GM21528 (cell line): ENCODE data around the gene JRKL.

Experiments
- ATAC-seq: cut with Tn5 transposase; IDR thresholded peaks from one replicate; pipeline ENCODE4 v1.9.1; 2021; ENCODE audit warnings: mild to moderate bottlenecking, moderate library complexity; ENCODE audit not compliant: unreplicated experiment, low FRiP score

Gene JRKL

DNA sequence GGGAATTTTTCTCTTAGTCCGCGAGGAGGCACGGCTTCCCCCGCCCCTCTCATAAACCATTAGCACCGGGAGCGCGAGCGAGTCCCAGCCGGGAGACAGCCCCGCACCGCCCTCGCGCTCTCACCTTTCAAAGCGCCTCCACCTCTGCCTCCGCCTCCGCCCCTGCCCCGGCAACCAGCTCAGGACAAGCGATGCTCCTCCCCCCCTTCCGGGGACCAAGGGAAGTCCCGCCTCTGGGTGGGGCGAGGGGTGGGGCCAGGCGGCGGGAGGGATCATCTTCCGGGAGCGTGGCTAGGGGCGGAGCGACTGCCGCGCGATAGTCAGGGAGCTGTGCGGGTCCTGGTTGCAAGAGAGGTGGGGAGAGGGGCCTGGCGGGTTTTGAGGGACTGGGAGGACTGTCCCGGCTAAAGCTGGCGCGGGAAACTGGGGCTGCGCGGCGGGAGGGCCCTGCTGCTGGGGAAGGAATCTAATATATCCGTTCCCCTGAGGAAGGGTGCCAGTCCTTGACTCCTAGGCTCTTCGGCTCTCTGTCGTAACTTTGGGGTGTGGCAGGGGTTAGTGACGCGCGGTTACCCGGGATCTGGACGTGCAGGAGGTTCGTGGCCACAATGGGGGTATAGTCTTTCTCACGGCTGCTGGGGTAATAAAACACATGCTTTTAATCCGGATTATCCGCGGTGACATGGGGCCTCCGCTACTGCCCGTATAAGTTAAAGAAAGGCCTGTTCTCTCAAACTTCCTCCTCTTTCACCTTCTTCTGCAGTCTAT, at the start of gene JRKL, which contains the start of gene CCDC82:
TSS of gene JRKL (plus strand) at position 294 of the 768 bp plus-strand sequence. CDS start 637 bp downstream, outside the sequence.
TSS of gene CCDC82 (minus strand) at position 193 of the 768 bp plus-strand sequence. CDS start 5,165 bp downstream, outside the sequence.
- peak; percentile 98 for ATAC-seq

DNA sequence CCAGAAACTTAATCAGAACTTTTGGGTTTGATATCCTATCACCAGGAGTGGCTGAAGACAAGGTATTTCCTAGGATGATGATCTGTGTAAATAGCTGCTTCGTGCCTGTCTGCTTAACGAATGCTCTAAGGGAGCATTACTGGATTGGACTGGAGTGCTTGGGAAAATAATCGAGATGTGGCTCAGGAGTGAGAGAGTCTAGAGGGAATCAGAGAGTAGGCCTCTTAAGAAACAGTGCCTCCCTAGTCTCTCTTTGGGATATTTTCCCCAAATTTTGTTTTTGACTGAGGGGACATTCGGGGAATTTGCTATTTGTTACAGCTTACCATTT, 49.3 kb upstream of the JRKL start:
- ATAC-seq, result no peak

DNA sequence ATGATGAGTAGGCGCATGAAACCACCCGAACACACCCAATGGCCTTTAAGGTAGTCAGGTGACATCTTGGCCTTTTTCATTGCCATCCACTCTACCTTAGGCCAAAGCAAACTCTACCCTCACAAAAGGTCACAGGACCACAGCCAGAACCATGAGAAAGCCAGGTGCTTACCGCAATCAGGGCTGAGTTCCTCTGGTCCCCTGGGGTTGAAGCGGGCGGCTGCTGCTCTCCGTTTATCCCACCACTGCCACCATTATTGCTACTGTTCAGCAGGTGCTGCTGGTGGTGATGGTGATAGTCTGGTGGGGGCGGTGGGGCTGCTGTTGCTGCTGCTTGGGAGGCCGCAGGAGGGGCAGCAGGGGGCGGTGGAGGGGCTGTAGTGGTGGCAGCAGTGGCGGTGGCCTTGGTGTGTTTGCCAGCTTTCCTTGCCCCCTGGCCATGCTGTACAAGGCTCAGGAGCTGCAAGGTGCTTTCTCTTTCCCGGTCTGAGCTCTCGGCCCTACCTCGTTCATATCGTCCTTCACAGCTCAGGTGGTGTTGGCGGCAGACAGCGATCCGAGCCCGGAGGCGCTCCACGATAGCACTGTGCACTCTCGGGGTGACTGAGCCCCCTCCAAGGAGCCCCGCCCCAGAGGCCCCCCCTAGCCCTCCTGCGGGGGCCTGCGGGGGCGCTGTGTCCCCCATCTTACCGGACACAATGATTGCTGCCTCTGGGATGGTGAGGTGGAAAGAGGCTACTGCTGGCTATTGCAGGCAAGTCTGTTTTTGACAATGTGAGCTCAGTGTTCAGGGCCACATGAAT, 48.4 kb upstream of the JRKL start:
- peak; percentile 34 for ATAC-seq

DNA sequence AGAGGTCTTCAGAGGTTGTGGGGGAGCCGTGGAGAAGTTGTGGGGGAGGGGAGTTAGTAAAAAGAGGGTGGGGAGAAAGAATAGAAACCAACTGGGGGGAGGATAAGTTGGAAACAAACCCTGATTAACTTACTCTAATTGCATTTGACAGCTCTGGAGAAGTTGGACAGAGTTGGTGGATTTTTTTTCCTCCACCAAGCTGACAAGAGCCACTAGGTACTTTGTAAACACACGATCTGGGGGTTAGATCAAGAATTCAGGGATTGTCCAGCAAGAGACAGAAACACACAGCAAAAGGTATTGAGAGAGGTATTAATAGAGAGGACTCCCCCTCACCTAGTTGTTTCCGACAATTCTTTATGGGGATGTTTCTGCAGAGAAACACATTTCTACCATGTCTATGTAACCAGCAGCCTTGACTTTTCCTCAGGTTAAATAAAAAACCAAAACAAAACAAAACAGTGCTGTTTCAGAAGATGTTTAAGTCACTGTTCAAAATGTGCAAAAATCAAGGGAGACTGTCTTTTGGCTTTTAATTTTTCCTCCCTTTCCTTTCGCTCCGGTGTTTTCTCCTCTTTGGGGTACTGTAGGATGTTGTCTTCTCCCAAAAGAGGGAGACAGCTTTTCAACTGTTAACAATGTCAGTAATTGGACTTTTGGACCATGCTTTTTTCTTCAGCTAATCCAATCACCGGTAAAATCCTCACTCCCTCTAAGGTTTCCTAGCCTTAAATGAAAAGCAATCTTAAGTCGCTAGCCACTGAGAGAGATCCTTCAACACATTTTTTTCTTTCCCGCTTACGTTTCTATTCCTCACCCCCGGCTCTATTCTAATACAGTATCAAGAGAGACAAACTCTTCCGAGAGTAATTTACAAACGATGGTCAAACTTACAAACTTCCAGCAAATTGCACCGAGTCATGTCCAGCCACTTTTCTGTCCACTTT, 47.5 kb upstream of the JRKL start:
- ATAC-seq, result no peak

- peak; percentile 80 for ATAC-seq
Observed at GRCh38 chr11:96342961-96343711, 46.7 kb upstream of the JRKL start, which contains the start of gene MAML2. TSS of gene MAML2 (minus strand) at chr11:96343195. CDS start at chr11:96341895, 1,300 bp downstream.

DNA sequence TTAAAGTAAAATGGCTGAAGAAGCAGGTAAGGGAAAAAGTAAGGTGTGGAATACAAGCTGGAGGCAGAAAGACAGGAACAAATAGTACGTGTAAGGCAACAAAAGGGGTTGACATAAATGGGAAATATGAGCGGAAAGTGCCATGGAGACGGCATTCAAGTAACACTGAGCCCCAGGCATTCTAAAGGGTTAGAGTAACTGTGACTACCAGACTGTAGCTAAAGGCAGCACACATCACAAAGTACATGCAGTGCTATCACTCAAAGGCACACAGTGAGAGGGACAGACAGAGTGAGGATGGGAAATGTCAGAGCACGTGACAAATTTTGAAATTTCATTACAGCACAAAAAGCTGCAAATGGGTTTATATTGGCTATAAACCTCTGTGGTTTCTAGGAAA, 33.0 kb upstream of the JRKL start:
- no peak for ATAC-seq

DNA sequence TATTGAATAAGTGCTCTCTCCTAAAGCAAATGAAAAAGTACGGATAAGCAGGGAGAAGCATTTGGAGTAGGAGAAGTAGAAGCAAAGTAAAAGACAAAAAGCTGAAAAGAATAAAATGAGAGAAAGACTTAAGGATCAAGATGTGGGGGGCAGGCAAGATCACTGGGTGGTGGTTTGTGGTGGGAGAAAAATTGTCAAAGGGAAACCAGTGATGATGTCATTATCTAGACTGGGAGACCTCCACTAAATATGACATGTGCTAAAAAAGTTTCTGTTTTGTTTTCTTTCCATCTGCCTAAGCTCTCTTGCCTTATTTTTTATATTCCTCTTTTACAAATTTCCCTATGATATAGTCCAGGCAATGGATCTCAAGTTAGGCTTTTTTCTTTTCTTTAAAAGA, 32.0 kb upstream of the JRKL start:
- ATAC-seq, result no peak

GRCh38 chr11:96358321-96358720, 31.5 kb upstream of the JRKL start:
- ATAC-seq, result no peak

GRCh38 chr11:96361778-96362177, 28.0 kb upstream of the JRKL start:
- ATAC-seq, result no peak

GRCh38 chr11:96365493-96365892, 24.3 kb upstream of the JRKL start:
- no peak for ATAC-seq

- ATAC-seq, result no peak
Observed at GRCh38 chr11:96366024-96366423, 23.8 kb upstream of the JRKL start.

DNA sequence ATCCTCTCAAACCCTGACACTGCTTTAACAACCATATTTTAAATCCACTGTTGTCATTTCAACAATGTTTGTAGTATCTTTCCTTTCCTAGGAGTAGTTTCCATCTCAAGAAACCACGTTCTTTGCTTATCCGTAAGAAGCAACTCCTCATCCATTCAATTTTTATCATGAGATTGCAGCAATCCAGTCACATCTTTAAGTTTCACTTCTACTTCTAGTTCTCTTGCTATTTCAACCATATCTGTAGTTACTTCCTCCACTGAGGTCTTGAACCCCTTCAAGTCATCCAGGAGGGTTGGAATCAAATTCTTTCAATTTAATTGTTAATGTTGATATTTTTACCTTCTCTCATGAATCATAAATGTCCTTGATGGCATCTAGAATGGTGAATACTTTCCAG, 22.5 kb upstream of the JRKL start:
- ATAC-seq, result no peak

DNA sequence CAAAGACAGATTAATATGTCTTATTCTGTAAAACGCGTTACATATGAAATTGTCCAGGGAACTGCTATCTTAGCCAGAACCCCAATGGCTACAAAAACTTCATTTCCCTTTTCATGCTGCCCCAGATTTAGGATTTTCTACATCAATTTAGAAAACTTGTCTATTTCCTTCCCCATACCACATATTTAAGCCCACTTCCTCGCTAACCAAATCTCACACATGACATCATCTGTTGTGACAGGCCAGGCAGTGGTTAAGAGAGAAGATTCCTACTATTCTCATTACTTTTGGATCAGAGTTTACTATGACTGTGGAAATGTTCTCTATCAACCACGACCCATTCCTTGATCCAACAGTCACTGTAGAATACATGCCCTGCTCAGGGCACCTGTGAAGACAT, 16.0 kb upstream of the JRKL start:
- ATAC-seq, result no peak

DNA sequence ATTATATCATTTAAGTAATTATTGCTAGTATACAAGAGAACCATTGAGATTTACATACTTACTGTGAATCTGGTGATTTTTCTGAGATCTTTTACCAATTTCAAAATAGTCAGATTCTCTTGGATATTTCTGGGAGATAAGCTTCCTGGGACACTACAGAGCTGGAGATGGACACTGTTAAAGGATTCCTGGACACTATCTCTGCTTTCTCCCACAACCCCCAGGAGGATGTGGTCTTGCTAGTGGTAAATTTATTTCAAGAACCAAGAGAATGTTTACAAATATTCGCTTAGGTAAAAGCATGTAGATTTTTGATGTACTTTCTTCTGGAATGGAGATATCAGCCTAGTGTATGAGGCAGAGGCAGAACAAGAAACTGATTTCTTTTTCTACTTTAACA, 13.0 kb upstream of the JRKL start:
- ATAC-seq, result no peak

- ATAC-seq, result no peak
Observed at GRCh38 chr11:96384156-96384555, 5.7 kb upstream of the JRKL start.

GRCh38 chr11:96385187-96385586, 4.6 kb upstream of the JRKL start:
- ATAC-seq, result no peak

DNA sequence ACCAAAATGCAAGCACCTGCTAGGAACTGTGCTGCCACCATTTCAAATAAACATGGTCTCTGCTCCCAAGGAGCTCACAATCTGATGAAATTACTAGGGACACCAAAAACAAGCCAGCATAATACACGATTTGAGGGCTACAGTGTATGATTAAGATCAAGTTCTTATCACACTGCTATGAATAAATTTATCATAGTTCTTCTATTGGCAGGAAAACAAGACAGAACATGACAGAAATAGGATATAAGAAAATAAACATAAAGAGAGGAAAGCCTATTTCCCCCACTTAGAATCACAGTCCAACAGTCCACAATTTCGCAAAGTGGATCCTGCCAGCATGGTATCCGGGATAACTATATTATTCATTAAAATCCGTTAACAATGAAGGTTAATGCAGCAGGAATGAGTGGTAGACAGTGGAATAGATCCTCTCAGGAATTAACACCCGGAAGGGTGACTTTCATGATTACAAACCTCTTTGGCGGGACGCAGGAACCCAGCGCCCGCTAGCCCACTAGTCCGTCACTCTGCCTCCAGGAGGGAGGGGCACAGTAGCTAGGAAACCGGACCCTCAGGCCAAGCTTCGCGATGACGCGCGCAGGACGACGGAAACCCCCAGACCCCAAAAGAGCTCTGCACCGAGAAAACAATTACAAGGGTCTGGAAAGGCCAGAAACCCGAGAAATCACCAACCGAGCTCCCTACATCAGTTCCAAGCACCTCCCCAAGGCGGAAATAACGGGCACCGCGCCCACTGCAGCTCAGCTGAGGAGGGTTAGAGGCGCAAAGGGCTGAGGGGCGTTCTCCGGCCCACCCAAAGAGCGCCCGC, 708 bp upstream of the JRKL start:
- peak; percentile 68 for ATAC-seq

GRCh38 chr11:96390488-96390792, 627 bp downstream of the JRKL start:
- no peak for ATAC-seq

DNA sequence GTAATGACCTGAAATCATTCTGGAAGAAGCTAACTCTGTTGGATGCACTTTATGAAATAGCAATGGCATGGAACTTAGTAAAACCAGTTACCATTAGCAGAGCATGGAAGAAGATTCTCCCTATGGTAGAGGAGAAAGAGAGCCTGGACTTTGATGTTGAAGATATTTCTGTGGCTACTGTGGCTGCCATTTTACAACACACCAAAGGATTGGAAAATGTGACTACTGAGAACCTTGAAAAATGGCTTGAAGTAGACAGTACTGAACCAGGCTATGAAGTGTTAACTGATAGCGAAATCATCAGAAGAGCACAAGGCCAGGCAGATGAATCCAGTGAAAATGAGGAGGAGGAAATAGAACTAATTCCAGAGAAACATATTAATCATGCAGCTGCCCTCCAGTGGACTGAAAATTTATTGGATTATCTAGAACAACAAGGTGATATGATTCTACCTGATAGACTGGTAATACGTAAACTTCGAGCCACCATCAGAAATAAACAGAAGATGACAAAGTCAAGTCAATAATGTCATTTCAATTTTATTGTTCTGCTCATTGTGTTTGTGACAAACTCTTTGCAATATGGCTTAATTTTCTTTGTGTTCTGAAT, 2.0 kb downstream of the JRKL start:
- no peak for ATAC-seq
